Mucosa of rectum (tissue), 2 donors: ENCODE data around the gene C16orf90.

Experiments
- H3K27ac ChIP-seq, 2 donors: one replicate each; pipeline ENCODE4 v1.7.0; 2013; ENCODE audit warnings: inconsistent platforms in 2 of 2, low read depth in 2 of 2, low read length in 2 of 2
- H3K27me3 ChIP-seq, 2 donors: one replicate each; pipeline ENCODE4 v1.7.0; 2013; ENCODE audit warnings: low read length in 2 of 2; ENCODE audit not compliant: control insufficient read depth in 2 of 2, insufficient read depth in 2 of 2
- H3K36me3 ChIP-seq, 2 donors: one replicate each; pipeline ENCODE4 v1.7.0; 2013; ENCODE audit warnings: low read length in 2 of 2; ENCODE audit not compliant: control insufficient read depth in 2 of 2, insufficient read depth in 2 of 2
- H3K4me1 ChIP-seq, 2 donors: one replicate each; pipeline ENCODE4 v1.7.0; 2013; ENCODE audit warnings: low read length in 2 of 2, mild to moderate bottlenecking in 1 of 2; ENCODE audit not compliant: control insufficient read depth in 2 of 2, insufficient read depth in 2 of 2
- H3K4me3 ChIP-seq, 2 donors: one replicate each; pipeline ENCODE4 v1.7.0; 2013; ENCODE audit warnings: low read length in 2 of 2
- H3K9ac ChIP-seq, 2 donors: one replicate each; pipeline ENCODE4 v1.7.0; 2013; ENCODE audit warnings: low read length in 2 of 2, low read depth in 1 of 2, mild to moderate bottlenecking in 1 of 2
- H3K9me3 ChIP-seq, 2 donors: one replicate each; pipeline ENCODE4 v1.7.0; 2013; ENCODE audit warnings: low read length in 2 of 2; ENCODE audit not compliant: control insufficient read depth in 2 of 2
- donor health status: healthy.
- donor health status: Normal muscosa, but diverticular disease.

C16orf90 gene

GRCh38 chr16:3467921-3468320 lies 27.4 kb downstream of the C16orf90 start:
- Histone ChIP-seq H3K36me3 (peaks cover 8 to 30% of the 10 kb centered on the region in 2 donors), H3K9me3 (no peaks in the 10 kb centered on the region), H3K4me1 (peaks cover 0 to 4% of the 10 kb centered on the region in 2 donors), H3K27me3 (no peaks in the 10 kb centered on the region), H3K9ac (no peak overlapping the region), H3K27ac (no peak overlapping the region), H3K4me3 (no peak overlapping the region)

DNA sequence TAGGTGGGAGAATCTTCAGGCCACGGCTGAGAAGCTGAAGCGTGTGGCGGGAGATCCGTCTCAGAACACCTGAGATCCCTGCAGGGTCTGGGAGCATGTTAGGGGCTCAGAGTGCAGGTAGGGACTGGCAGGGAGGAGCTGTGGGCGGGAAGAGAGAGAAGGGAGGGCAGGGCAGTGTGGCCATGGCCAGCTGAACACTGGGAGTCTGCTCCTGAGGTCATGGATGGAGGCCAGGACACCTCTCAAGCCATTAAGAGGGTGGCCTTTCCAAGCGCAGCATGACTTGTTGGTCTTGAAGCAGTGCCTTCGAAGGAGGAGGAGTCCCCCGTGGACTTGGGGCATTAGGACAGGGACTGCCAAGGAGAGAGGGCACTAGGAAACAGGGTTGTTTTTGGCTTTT lies 28.1 kb downstream of the C16orf90 start:
- H3K27ac ChIP-seq = no peak overlapping the region
- H3K4me1 ChIP-seq = peaks cover 3 to 4% of the 10 kb centered on the region in 2 donors
- H3K9me3 ChIP-seq = no peaks in the 10 kb centered on the region
- no peak overlapping the region for H3K4me3 ChIP-seq
- peaks cover 8 to 28% of the 10 kb centered on the region in 2 donors for H3K36me3 ChIP-seq
- H3K9ac ChIP-seq = no peak overlapping the region
- H3K27me3 ChIP-seq = no peaks in the 10 kb centered on the region

DNA sequence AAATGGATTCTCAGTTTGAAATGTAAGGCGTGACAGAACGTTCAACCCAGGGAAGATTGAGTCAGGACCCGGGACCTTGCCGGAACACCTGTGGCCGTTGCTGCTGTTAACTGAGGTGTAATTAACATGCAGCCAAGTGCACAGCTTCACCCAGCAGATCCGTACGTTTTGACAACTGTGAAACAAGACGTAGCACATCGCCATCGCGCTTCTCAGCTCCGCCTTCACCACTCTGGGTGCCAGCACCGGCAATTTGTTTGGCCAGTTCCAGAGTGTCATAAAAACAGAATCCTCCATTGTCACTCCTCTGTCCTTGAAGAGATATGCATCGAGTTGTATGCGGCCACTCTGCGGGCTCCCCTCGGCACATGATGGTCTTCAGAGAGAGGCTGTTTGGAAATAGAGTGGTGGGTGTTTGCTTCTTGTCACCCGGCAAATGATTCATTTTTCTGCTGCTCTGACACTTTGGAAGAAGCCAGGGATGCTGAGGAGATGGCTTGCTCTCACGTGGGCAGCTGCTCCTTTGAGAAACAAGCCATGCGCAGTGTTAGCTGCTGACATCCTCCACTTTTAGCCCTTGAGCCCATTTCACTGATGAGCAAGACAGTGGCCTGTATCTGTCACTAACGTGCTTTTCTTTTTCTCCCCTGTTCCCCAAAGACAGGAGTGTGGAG lies 29.2 kb downstream of the C16orf90 start:
- no peak overlapping the region for H3K9ac ChIP-seq
- H3K9me3 ChIP-seq = no peaks in the 10 kb centered on the region
- peaks cover 8 to 10% of the 10 kb centered on the region in 2 donors for H3K4me1 ChIP-seq
- no peaks in the 10 kb centered on the region for H3K27me3 ChIP-seq
- H3K36me3 ChIP-seq = peaks cover 8 to 28% of the 10 kb centered on the region in 2 donors
- H3K27ac ChIP-seq = no peak overlapping the region
- no peak overlapping the region for H3K4me3 ChIP-seq

DNA sequence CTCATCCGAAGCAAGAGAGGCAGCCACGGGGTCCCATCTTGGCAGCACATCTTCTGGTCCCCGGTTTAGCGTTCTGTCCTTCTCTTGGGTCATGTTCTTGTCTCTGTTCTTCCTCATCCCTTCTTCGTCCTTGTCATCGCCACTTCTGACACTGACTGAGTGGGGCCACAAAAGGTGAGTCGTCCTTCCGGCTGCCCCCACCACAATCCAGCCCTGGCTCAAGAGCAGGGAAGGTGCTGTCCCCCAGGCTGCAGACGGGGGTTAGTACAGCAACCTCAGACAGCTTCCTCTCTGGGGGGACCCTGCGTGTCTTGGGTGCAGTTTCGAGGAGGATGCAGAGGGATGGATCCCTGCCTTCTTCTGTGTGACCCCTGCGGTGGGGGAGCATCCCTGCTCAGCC lies 30.0 kb downstream of the C16orf90 start:
- H3K9ac ChIP-seq = no peak overlapping the region
- peaks cover 8 to 31% of the 10 kb centered on the region in 2 donors for H3K36me3 ChIP-seq
- peaks cover 11 to 18% of the 10 kb centered on the region in 2 donors for H3K4me1 ChIP-seq
- no peak overlapping the region for H3K27ac ChIP-seq
- H3K4me3 ChIP-seq = no peak overlapping the region
- H3K9me3 ChIP-seq = no peaks in the 10 kb centered on the region
- H3K27me3 ChIP-seq = no peaks in the 10 kb centered on the region

- Histone ChIP-seq H3K27ac (no peak overlapping the region), H3K9ac (no peak overlapping the region)
These were observed 34.1 kb downstream of the C16orf90 start for GRCh38 chr16:3461151-3461550.

GRCh38 chr16:3460585-3460984 lies 34.7 kb downstream of the C16orf90 start:
- Histone ChIP-seq H3K9ac (no peak overlapping the region), H3K4me3 (peak overlapping the region in 1 of 2 donors; percentile 16), H3K9me3 (no peaks in the 10 kb centered on the region), H3K27ac (no peak overlapping the region), H3K4me1 (peaks cover 39 to 51% of the 10 kb centered on the region in 2 donors), H3K36me3 (peaks cover 0 to 5% of the 10 kb centered on the region in 2 donors), H3K27me3 (no peaks in the 10 kb centered on the region)

More at GRCh38 chr16:3461151-3461550, 34.1 kb downstream of the C16orf90 start:
- no peaks in the 10 kb centered on the region for H3K9me3 ChIP-seq
- H3K4me3 ChIP-seq = no peak overlapping the region
- peaks cover 36 to 49% of the 10 kb centered on the region in 2 donors for H3K4me1 ChIP-seq
- peaks cover 5 to 11% of the 10 kb centered on the region in 2 donors for H3K36me3 ChIP-seq
- no peaks in the 10 kb centered on the region for H3K27me3 ChIP-seq

- Histone ChIP-seq H3K27ac (peak overlapping the region in 1 of 2 donors; percentile 97), H3K4me1 (peaks cover 39 to 51% of the 10 kb centered on the region in 2 donors), H3K9me3 (no peaks in the 10 kb centered on the region), H3K4me3 (peak overlapping the region; percentile 88 to 94), H3K36me3 (peaks cover 0 to 2% of the 10 kb centered on the region in 2 donors), H3K9ac (peak overlapping the region in 1 of 2 donors; percentile 18), H3K27me3 (no peaks in the 10 kb centered on the region)
These were observed 35.2 kb downstream of the C16orf90 start for GRCh38 chr16:3460121-3460520.

- H3K27ac ChIP-seq = peak overlapping the region; percentile 97 to 98
- H3K4me3 ChIP-seq = peak overlapping the region; percentile 88 to 94
- peaks cover 39 to 51% of the 10 kb centered on the region in 2 donors for H3K4me1 ChIP-seq
- H3K36me3 ChIP-seq = peaks cover 0 to 2% of the 10 kb centered on the region in 2 donors
- H3K27me3 ChIP-seq = no peaks in the 10 kb centered on the region
- no peaks in the 10 kb centered on the region for H3K9me3 ChIP-seq
- peak overlapping the region; percentile 18 to 97 for H3K9ac ChIP-seq
These were observed 35.7 kb downstream of the C16orf90 start for GRCh38 chr16:3459401-3460090.

GRCh38 chr16:3458852-3459361 lies 36.4 kb downstream of the C16orf90 start:
- no peaks in the 10 kb centered on the region for H3K9me3 ChIP-seq
- peak overlapping the region; percentile 97 for H3K9ac ChIP-seq
- H3K4me1 ChIP-seq = peaks cover 35 to 51% of the 10 kb centered on the region in 2 donors
- H3K4me3 ChIP-seq = peak overlapping the region; percentile 88 to 94
- H3K27me3 ChIP-seq = no peaks in the 10 kb centered on the region
- peak overlapping the region; percentile 97 to 98 for H3K27ac ChIP-seq
- H3K36me3 ChIP-seq = peaks cover 0 to 2% of the 10 kb centered on the region in 2 donors

- Histone ChIP-seq H3K4me3 (peak overlapping the region; percentile 88 to 94), H3K9me3 (no peaks in the 10 kb centered on the region), H3K9ac (peak overlapping the region; percentile 97), H3K4me1 (peaks cover 35 to 51% of the 10 kb centered on the region in 2 donors), H3K27ac (peak overlapping the region; percentile 97 to 98), H3K36me3 (peaks cover 0 to 2% of the 10 kb centered on the region in 2 donors), H3K27me3 (no peaks in the 10 kb centered on the region)
These were observed 36.9 kb downstream of the C16orf90 start for GRCh38 chr16:3458278-3458851.
